Uterus (tissue), 2 donors: ENCODE results near the gene SCRN2.

ENCODE experiments used
- POLR2A ChIP-seq, 2 donors: fragments of 450-650 bp; IDR thresholded peaks; one replicate each; pipeline ENCODE4 v1.6.1; 2016; ENCODE audit warnings: antibody characterized with exemption in 2 of 2, mild to moderate bottlenecking in 1 of 2, moderate library complexity in 1 of 2
- TF ChIP-seq, protein P1 (sequence below), 4 experiments: fragments of 200-600 bp in 2 of 4; fragments of 450-650 bp in 2 of 4; sonication (generic) in 2 of 4; IDR thresholded peaks; one replicate each; pipeline ENCODE4 v1.5.1; 2016 to 2019; ENCODE audit warnings: antibody characterized with exemption in 4 of 4, mild to moderate bottlenecking in 2 of 4, moderate library complexity in 1 of 4

DNA sequence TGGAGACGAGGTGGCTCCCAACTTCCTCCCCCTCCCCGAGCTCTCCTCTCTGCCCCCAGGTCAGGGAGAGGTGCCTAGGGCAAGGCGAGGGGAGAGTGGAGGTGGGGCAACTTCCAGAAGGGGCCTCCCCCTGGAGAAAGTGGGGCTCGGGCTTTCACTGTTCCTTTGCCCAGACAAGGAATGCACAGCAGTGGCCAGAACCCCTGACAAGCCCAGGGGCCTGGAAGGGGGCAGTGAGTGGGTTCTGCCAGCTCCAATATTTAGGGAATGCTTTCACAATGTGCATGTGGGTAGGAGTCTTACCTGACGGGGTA lies 43.3 kb upstream of the SCRN2 start:
- TF ChIP-seq, protein P1, sequence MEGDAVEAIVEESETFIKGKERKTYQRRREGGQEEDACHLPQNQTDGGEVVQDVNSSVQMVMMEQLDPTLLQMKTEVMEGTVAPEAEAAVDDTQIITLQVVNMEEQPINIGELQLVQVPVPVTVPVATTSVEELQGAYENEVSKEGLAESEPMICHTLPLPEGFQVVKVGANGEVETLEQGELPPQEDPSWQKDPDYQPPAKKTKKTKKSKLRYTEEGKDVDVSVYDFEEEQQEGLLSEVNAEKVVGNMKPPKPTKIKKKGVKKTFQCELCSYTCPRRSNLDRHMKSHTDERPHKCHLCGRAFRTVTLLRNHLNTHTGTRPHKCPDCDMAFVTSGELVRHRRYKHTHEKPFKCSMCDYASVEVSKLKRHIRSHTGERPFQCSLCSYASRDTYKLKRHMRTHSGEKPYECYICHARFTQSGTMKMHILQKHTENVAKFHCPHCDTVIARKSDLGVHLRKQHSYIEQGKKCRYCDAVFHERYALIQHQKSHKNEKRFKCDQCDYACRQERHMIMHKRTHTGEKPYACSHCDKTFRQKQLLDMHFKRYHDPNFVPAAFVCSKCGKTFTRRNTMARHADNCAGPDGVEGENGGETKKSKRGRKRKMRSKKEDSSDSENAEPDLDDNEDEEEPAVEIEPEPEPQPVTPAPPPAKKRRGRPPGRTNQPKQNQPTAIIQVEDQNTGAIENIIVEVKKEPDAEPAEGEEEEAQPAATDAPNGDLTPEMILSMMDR (IDR thresholded peaks at IDR 0.05): no peak
- no peak for TF ChIP-seq POLR2A (IDR thresholded peaks at IDR 0.05)
